HepG2 (cell line): Measurements from ENCODE around the gene POLR1E. TPM values are rescaled to one million over a fixed set of nuclear protein-coding genes. Genes with fewer than 3 reads are reported as not detected.
A peak's percentile ranks its signal among the peaks of the same experiment; 100 is the strongest.

ENCODE experiments used
- ATAC-seq: fragments of 200-7000 bp; cut with Tn5 transposase; 3 replicates; pipeline ENCODE4 v1.9.1; 2020; ENCODE audit warnings: mild to moderate bottlenecking, moderate library complexity
- BruUV-seq: library from RNA; stranded (reverse); fragments of 400-500 nt; replicated peaks from 2 replicates; lab custom pipeline; 2021; lab: Mats Ljungman, UMichigan
- CTCF ChIA-PET: fragments of 300-600 bp; formaldehyde crosslinking; extraction: SDS; loops from one replicate; lab custom pipeline; 2021; ENCODE audit warnings: low total read pairs, inconsistent platforms, low intra/inter-chr PET ratio; lab: Yijun Ruan, JAX
- POLR2A ChIA-PET: fragments of 350-600 bp; sonication (Branson Sonifier 250); formaldehyde crosslinking; loops from one replicate; lab custom pipeline; 2020; ENCODE audit warnings: antibody characterized with exemption, inconsistent platforms; lab: Yijun Ruan, JAX
- DNase-seq: peaks from one replicate; pipeline ENCODE4 v3.0.0-alpha.2; 2015; ENCODE audit warnings: low spot score
- FAIRE-seq: peaks from 3 replicates; lab custom pipeline; 2011; peaks lifted over from hg19 to GRCh38; lab: Jason Lieb, UNC
- H2AFZ ChIP-seq: one replicate; pipeline ENCODE4 v1.6.1; 2011; ENCODE audit warnings: low read length, inconsistent platforms
- H3K27ac ChIP-seq: fragments of 300-600 bp; 3 replicates; pipeline ENCODE4 v1.8.0; 2011; ENCODE audit warnings: mixed run types, mild to moderate bottlenecking, mixed read lengths, low read length, inconsistent platforms; ENCODE audit not compliant: insufficient read depth; ENCODE audit errors: extremely low read length
- H3K27me3 ChIP-seq, 2 experiments: fragments of 200-600 bp in 1 of 2; 2 replicates in 1 of 2; 3 replicates in 1 of 2; pipeline versions ENCODE4 v1.6.0 to v1.8.0; 2011; ENCODE audit warnings: low read length in 2 of 2, mild to moderate bottlenecking in 2 of 2, moderate library complexity in 2 of 2, inconsistent platforms in 1 of 2; ENCODE audit not compliant: insufficient read depth in 2 of 2, control insufficient read depth in 1 of 2
- H3K36me3 ChIP-seq, 2 experiments: fragments of 200-600 bp in 1 of 2; replicated peaks in 1 of 2; 2 replicates in 1 of 2; 3 replicates in 1 of 2; pipeline versions ENCODE4 v1.5.1 to v1.8.0; 2011; ENCODE audit warnings: low read length in 2 of 2, inconsistent platforms in 1 of 2; ENCODE audit not compliant: insufficient read depth in 2 of 2, control insufficient read depth in 1 of 2
- H3K4me1 ChIP-seq: 2 replicates; pipeline ENCODE4 v1.5.1; 2012; ENCODE audit warnings: low read length, inconsistent platforms; ENCODE audit not compliant: insufficient read depth
- H3K4me2 ChIP-seq: 2 replicates; pipeline ENCODE4 v1.6.0; 2011; ENCODE audit warnings: low read depth, low read length, inconsistent platforms
- H3K4me3 ChIP-seq, 3 experiments: fragments of 200-600 bp in 1 of 3; sonication (generic), shearing (Covaris generic) in 1 of 3; replicated peaks in 1 of 3; 2 replicates each; pipeline ENCODE4 v1.5.1; 2011 to 2016; ENCODE audit warnings: low read length in 3 of 3, inconsistent platforms in 2 of 3, low read depth in 2 of 3, mild to moderate bottlenecking in 2 of 3, control low read depth in 1 of 3, mixed read lengths in 1 of 3; ENCODE audit not compliant: insufficient read depth in 1 of 3
- H3K79me2 ChIP-seq: one replicate; pipeline ENCODE4 v1.6.1; 2011; ENCODE audit warnings: low read length, inconsistent platforms; ENCODE audit not compliant: insufficient read depth
- H3K9ac ChIP-seq: 2 replicates; pipeline ENCODE4 v1.6.0; 2011; ENCODE audit warnings: mild to moderate bottlenecking, low read depth, low read length, inconsistent platforms; ENCODE audit not compliant: insufficient read depth
- H3K9me3 ChIP-seq: 2 replicates; pipeline ENCODE4 v1.5.1; 2012; ENCODE audit warnings: mild to moderate bottlenecking, low read length
- H4K20me1 ChIP-seq: 2 replicates; pipeline ENCODE4 v1.6.0; 2011; ENCODE audit warnings: inconsistent platforms, mild to moderate bottlenecking, low read length, moderate library complexity; ENCODE audit not compliant: insufficient read depth
- HNRNPUL1 ChIP-seq: fragments of 200-400 bp; formaldehyde crosslinking; IDR thresholded peaks from 2 replicates; pipeline ENCODE4 v1.6.1; 2017; ENCODE audit warnings: low read depth, mild to moderate bottlenecking, low read length, moderate library complexity
- MTA3 ChIP-seq: sonication (generic); formaldehyde crosslinking; IDR thresholded peaks from 2 replicates; pipeline ENCODE4 v1.4.0; 2020; ENCODE audit warnings: missing genetic modification reagents
- SMYD3 ChIP-seq: sonication (generic); formaldehyde crosslinking; IDR thresholded peaks from 2 replicates; pipeline ENCODE4 v1.8.1; 2023; ENCODE audit warnings: mild to moderate bottlenecking, missing genetic modification reagents
- TEAD3 ChIP-seq: optimal IDR thresholded peaks from 2 replicates; pipeline ENCODE3; 2016; ENCODE audit warnings: borderline replicate concordance
- WGBS: methylation state at CpG from one replicate; pipeline ENCODE4 v1.1.6; 2017; ENCODE audit warnings: low lambda C conversion rate; 5-methylcytosine and 5-hydroxymethylcytosine counted together
- in situ Hi-C: cut with HindIII; loops from 2 replicates; pipeline ENCODE4 v1.10.0; 2017; ENCODE audit warnings: low pct_unique_long_range_greater_than_20kb; ENCODE audit not compliant: extremely low pct_ligation_motif_present
- intact Hi-C: fragments of 100-400 bp; cut with micrococcal nuclease; formaldehyde crosslinking; loops from one replicate; pipeline ENCODE4 v1.10.0; 2022; ENCODE audit not compliant: unreplicated experiment
- polyA plus RNA-seq, 8 experiments: library from polyadenylated mRNA; depleted of rRNA in 3 of 8; stranded (reverse) in 7 of 8; unstranded in 1 of 8; fragments of >200 nt; fragmentation: Illumina TruSeq in 4 of 8; extraction: Trizol in 4 of 8; gene quantifications; 2 replicates each; pipeline versions ENCODE4 v1.2.1 to v1.2.3, GENCODE V29; 2011 to 2016; ENCODE audit warnings: low read depth in 4 of 8, missing spikeins in 1 of 8, mixed read lengths in 1 of 8; ENCODE audit not compliant: insufficient read depth in 1 of 8
- total RNA-seq, 5 experiments: library from RNA; depleted of rRNA; stranded (reverse); fragments of >200 nt; fragmentation: Illumina TruSeq; extraction: Trizol; gene quantifications; 2 replicates each; pipeline ENCODE4 v1.2.3, GENCODE V29; 2016; ENCODE audit warnings: low read depth in 1 of 5
- TF ChIP-seq, protein P1 (sequence below): IDR thresholded peaks from 2 replicates; pipeline ENCODE4 v1.6.1; 2012; ENCODE audit warnings: inconsistent platforms
- TF ChIP-seq, protein P2 (sequence below), 2 experiments: fragments of 450-650 bp in 1 of 2; sonication (generic) in 1 of 2; formaldehyde crosslinking in 1 of 2; IDR thresholded peaks; 2 replicates each; pipeline versions ENCODE4 v1.6.1 to v1.8.0; 2016 to 2022; ENCODE audit warnings: antibody characterized with exemption in 1 of 2, mild to moderate bottlenecking in 1 of 2, missing genetic modification reagents in 1 of 2

Gene POLR1E
- total and polyA plus RNA-seq, 2 of the 13 experiments (the other 11 are each of a cell fraction or from before 2014, with no cell fraction given), result 23.0 to 37.8 TPM

DNA sequence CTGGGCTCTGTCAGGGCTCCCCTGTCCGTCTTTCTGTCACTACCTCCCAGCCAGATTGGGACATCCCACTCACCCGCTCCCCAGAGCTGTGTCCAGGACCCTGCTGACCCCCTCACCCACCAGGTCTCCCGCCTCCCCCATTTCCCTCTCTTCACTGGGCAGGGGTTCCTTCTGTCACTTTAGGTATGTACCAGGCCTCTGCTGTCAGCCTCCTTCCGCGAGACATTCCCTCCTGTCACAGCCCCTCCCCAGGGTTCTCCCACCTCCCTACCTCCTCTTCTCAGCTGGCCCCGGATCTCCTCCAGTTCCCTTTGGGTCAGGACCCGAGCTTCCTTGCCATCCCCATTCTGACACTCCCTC, 488 bp downstream of the POLR1E start (continued):
- TF ChIP-seq HNRNPUL1, result no peak
- no peak for TF ChIP-seq TEAD3
- no peak for TF ChIP-seq MTA3
- TF ChIP-seq SMYD3, result no peak
- TF ChIP-seq, all 625 proteins: peak for 9

DNA sequence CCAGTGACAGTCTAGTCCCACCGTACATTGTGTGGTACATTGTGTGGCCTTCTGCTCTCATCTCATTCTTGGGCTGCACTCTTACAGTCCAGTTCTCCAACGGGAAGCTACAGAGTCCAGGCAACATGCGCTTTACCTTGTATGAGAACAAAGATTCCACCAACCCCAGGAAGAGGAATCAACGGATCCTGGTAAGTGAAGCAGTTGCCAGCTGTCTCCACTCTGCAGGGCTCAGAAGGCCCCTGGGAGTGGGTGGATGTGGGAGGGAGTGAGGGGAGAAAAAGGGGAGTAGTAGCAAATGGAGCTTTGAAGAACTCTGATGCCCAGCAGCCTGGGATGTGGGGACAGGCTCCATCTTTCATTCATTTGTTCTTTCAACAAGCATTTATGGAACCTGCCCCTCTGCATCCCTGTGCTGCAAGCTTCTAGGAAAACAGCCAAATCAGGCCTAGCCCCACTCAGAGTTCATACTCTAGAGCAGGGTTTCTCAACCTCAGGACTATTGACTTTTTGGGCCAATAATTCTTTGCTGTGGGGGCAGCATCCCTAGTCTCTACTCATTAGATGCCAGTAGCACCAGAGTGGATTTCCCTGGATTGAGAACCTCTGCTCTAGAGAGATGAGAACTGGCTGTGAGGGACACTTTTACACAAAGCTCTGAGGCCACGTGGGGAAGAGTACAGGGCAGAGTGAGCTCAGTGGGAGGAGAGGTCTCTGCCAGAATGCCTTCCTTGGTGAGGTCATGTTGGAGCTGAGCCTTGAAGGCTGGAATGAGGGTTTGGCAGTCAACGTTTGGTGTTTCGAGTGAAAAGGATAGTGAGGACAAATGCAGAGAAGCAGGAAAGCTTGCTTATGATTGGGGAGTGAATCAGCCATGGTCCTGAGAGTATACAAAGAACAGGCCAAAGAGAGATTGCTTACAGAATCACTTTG, 1.1 kb downstream of the POLR1E start:
- TF ChIP-seq, protein P1, sequence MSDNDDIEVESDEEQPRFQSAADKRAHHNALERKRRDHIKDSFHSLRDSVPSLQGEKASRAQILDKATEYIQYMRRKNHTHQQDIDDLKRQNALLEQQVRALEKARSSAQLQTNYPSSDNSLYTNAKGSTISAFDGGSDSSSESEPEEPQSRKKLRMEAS, result peak; percentile 34; the same call in 1 of the 2 replicates
- TF ChIP-seq, protein P2, sequence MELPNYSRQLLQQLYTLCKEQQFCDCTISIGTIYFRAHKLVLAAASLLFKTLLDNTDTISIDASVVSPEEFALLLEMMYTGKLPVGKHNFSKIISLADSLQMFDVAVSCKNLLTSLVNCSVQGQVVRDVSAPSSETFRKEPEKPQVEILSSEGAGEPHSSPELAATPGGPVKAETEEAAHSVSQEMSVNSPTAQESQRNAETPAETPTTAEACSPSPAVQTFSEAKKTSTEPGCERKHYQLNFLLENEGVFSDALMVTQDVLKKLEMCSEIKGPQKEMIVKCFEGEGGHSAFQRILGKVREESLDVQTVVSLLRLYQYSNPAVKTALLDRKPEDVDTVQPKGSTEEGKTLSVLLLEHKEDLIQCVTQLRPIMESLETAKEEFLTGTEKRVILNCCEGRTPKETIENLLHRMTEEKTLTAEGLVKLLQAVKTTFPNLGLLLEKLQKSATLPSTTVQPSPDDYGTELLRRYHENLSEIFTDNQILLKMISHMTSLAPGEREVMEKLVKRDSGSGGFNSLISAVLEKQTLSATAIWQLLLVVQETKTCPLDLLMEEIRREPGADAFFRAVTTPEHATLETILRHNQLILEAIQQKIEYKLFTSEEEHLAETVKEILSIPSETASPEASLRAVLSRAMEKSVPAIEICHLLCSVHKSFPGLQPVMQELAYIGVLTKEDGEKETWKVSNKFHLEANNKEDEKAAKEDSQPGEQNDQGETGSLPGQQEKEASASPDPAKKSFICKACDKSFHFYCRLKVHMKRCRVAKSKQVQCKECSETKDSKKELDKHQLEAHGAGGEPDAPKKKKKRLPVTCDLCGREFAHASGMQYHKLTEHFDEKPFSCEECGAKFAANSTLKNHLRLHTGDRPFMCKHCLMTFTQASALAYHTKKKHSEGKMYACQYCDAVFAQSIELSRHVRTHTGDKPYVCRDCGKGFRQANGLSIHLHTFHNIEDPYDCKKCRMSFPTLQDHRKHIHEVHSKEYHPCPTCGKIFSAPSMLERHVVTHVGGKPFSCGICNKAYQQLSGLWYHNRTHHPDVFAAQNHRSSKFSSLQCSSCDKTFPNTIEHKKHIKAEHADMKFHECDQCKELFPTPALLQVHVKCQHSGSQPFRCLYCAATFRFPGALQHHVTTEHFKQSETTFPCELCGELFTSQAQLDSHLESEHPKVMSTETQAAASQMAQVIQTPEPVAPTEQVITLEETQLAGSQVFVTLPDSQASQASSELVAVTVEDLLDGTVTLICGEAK (IDR thresholded peaks at IDR 0.05), result no peak
- TF ChIP-seq, protein P2 (CRISPR knock-in tag; IDR thresholded peaks at IDR 0.05), result no peak
- Histone ChIP-seq H3K9me3 (no peaks in the 10 kb centered on the region), H3K36me3 (peaks cover 4 to 28% of the 10 kb centered on the region in 2 experiments; a peak in 4 of 5 replicates), H4K20me1 (no peaks in the 10 kb centered on the region), H3K9ac (peak overlapping the region; percentile 86), H3K79me2 (peaks cover 20% of the 10 kb centered on the region), H3K4me2 (peak overlapping the region; percentile 75), H3K4me1 (peaks cover 51% of the 10 kb centered on the region), H2AFZ (no peak overlapping the region), H3K4me3 (peak overlapping the region; percentile 79 to 86 (median 82)), H3K27ac (peak overlapping the region; percentile 64), H3K27me3 (no peaks in the 10 kb centered on the region; a peak in 1 of 5 replicates)
- ChIA-PET CTCF (no interaction called here), POLR2A (interaction anchor here (1.6 to 2.5 kb wide), 6 partner anchors 15 to 422 kb away, joined by 4 to 16 read pairs (median 8); partner anchors contain the start of genes EXOSC3 and GRHPR)
- intact Hi-C loops, result loop anchor here (5.0 to 10.0 kb wide), 3 partner anchors 105 to 415 kb away; partner anchors contain the start of genes EXOSC3, SLC25A51 and TOMM5
- BruUV-seq, result TSS peak; percentile 47
- no peak for FAIRE-seq
- in situ Hi-C loops, result loop anchor here (10.0 to 25.0 kb wide), 4 partner anchors 250 to 875 kb away; partner anchors contain the start of gene SLC25A51
- DNase-seq, result no peak
- peak; percentile 33 for ATAC-seq
- WGBS, result 8% methylated on average over 7 of the region's 7 CpGs
